ENCODE measurements around the gene PPP3R1.

Gene PPP3R1, protein sequence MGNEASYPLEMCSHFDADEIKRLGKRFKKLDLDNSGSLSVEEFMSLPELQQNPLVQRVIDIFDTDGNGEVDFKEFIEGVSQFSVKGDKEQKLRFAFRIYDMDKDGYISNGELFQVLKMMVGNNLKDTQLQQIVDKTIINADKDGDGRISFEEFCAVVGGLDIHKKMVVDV

DNA sequence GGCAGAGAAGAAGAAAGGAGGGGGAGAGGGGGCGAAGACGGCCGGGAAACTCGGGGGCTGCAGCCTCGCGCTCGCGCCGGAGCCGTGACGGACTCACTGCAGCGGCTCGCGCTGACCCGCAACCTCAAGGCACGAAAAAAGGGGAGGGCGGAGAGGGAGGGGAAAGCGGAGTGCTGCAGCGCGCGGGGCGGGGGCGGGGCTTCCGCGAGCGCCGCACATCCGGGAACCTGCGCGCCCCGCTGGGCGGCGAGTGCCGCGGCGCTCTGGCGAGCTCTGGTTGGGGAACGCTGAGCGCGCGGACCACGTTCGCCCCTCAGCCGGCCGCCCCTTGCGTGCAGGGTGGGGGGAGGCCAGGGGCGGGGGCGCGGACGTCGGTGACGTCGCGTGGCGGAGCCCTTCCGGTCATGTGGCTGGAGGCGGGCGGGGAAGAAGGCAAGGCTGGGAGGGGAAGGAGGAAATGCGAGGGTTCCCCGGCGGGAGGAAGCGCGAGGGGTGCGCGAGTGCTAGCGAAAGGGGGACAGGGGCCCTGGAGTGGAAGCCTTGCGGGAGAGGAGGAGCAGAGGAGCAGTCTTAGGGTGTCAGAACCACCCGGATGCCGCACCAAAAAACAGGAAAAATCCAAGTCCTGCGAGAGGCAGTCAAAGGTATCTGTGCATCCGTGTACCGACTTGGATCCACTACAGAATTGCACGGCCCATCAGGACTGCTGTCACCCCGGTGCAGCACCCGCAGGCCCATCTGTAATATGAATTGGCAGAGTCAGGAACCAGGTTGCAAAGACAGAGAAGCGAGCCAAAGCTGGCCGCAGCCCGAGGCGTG lies at the start of gene PPP3R1:
TSS of gene PPP3R1 (minus strand) at position 133 of the 819 bp plus-strand sequence. CDS start 405 bp downstream, outside the sequence.
- DNase-seq (ENCODE audit: low spot score), result peak; percentile 96

DNA sequence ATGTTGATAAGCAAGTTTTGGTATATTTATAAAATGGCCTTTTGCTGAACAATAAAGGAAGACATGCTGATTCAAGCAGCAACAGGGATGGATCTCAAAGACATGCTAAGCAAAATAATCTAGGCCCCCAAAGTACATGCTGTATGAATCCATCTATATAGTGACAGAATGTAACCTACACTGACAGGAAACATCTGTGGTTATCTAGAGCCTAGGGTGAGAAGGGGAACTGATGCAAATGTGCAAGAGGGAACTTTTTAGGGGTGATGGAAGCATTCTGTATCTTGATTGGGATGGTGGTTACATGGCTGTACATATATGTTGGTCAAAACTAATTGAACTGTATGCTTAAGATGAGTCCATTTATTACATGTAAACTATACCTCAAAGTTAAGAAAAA lies 43.2 kb upstream of the PPP3R1 start:
- DNase-seq (ENCODE audit: low spot score), result no peak

- DNase-seq (ENCODE audit: low spot score), result no peak
Measured at GRCh38 chr2:68294913-68295312, 42.6 kb upstream of the PPP3R1 start.

DNA sequence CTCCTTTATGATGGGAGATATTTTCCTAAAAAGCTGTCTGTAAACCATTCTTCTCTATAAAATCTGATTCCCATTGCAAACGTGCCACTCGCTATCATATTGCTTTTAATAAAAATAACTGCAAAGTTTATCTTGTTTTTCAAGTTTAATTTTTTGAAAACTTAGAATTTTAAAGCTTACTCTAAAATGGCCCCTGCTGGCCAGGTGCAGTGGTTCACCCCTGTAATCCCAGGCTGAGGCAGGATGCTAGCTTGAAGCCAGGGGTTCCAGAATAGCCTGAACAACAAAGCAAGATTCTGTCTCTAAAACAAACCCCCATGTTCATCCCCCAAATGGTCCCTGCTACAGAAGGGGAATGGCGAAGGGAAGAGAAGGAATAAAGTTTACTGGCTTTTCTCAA lies 41.9 kb upstream of the PPP3R1 start:
- DNase-seq (ENCODE audit: low spot score), result no peak

GRCh38 chr2:68293755-68294154 lies 41.4 kb upstream of the PPP3R1 start:
- no peak for DNase-seq (ENCODE audit: low spot score)

DNA sequence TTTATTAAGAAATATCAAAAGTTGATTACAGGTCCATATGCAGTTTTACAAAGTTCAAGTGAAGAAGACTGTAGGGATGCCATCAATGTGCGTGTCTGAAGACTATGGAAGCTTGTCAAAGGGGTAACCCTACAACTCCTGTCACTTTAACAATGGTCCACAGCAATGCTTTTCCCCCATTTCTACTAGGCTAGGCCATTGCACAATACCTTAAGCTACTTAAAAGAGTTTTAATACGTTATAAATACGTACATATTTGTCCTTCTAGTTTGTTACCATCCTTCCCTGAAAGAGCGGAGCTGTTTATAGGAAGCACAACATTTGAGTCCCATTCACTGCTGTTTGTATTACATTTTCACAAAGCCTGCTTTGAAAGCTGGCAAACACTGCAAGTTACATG lies 40.7 kb upstream of the PPP3R1 start:
- DNase-seq (ENCODE audit: low spot score), result no peak

DNA sequence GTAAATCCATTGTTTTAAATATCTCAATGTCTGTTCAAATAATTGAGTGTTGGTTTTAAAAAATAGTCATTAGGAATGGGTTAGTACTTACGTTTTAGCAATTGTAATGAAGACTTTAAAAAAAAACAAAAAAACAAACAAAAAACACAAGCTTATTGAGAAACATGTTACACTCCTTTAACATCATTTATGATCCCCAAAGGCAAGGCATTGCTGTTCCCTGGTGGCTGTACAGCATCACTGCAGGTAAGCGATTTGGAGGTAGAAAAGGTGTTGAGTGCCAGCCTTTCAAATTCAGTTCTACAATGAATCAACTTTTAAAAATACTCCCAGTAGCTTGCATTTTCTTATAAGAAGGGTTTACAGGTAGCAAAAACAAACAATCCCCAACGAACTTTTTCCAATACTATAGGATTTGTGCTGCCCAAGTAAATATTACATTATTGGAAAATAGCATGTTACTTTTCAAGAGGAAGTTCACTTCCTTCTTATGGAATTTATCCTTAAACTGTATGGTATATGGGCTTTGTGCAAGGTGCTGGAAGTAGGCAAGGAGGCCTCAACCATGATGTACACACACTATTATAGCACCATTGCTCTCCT lies 39.9 kb upstream of the PPP3R1 start:
- no peak for DNase-seq (ENCODE audit: low spot score)

- DNase-seq (ENCODE audit: low spot score), result no peak
Measured at GRCh38 chr2:68291314-68291713, 39.0 kb upstream of the PPP3R1 start.

DNA sequence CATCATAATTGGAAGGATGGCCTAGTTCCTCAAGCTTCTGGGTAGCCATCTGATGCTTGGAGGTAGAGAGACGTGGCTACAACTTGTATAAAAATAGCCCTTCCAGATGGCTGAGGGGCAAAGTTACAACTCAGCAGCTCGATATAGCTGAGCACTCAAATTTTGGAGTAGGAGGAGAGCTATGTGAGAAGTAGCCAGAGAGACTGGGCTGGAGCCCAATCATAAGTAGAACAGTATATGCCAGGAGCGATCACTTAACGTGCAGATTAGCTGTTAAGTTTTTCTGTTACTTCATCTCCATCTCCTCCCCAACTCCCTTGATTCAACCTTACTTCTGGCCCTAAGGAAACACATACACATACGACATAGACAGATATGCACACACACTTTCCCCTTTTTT lies 38.6 kb upstream of the PPP3R1 start:
- DNase-seq (ENCODE audit: low spot score), result no peak

- no peak for DNase-seq (ENCODE audit: low spot score)
Measured at GRCh38 chr2:68287580-68288441, 35.5 kb upstream of the PPP3R1 start.

DNA sequence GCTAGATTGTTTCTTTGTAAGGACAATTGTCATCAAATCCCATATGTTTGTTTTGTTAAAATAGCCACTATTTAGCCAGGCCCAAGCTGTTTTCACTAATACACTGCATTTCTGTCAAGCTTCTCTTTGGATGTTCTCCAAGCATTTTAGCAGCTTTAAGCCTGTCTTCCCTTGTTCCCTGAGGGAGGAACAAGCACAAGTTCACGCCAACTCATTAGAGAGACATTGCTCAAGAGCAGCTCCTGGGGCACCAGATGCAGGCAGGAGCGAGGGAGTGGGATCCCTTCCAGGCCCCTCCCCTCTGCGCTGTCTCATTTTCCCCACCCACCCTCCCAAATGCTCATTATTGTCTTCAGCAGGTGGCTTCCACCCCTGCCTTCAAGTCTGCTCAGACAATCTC lies 32.6 kb upstream of the PPP3R1 start:
- no peak for DNase-seq (ENCODE audit: low spot score)

DNA sequence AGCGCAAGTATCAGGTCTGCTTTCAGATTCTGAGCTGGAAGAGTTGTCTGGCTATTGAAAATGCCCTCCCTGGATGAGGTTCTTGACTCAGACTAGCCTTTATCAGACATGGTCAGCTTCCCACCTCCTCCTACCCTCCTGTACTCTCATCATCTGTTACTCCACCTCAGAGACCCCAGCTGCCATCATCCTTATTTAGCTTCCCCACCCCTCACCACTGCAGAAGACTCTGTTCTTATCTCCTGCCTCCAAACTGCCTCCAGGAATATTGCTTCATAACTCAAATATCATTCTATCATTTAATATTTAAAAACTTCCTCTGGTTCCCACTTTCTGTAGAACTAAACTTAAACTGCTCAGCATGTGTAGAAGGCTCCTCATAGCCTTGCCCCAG lies 31.1 kb upstream of the PPP3R1 start:
- DNase-seq (ENCODE audit: low spot score), result no peak

- no peak for DNase-seq (ENCODE audit: low spot score)
Measured at GRCh38 chr2:68282811-68283418, 30.6 kb upstream of the PPP3R1 start.

DNA sequence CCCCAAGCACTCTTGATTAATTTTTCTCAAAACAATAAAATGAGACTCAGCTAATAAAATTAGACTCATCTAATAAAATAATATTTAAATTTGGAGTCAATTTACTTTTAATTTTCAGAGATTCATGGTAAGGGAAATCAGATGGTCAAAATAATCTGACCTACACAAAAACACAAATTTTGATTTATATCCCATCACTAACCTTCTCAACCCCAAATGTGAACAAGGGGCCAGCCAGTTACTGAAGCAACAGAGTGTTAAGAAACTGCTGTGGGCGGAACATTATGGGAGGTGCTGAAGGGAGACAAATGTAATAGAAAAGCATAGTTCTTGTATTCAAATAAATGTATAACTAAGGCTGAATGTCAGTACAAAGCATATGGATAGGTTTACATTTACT lies 28.5 kb upstream of the PPP3R1 start:
- no peak for DNase-seq (ENCODE audit: low spot score)

DNA sequence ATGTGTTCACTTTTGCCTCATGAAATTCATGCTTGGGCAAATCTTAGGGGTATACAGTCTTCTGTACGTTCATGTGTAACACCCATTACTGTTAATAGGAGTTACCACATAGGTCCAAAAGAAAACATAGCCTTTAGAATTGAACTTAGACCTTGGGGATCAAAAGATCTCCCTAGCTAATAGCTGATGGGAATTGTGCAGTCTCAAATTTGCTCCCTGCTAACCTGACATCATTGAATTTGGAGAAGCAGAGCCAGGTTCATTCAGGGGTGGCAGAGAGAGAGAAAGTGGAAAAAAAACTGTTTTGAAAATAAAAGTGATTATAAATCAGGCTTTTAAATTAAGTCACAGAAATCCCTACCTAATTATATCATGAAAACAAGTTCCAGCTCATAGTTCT lies 28.0 kb upstream of the PPP3R1 start:
- no peak for DNase-seq (ENCODE audit: low spot score)

- DNase-seq (ENCODE audit: low spot score), result no peak
Measured at GRCh38 chr2:68279691-68280090, 27.4 kb upstream of the PPP3R1 start.

DNA sequence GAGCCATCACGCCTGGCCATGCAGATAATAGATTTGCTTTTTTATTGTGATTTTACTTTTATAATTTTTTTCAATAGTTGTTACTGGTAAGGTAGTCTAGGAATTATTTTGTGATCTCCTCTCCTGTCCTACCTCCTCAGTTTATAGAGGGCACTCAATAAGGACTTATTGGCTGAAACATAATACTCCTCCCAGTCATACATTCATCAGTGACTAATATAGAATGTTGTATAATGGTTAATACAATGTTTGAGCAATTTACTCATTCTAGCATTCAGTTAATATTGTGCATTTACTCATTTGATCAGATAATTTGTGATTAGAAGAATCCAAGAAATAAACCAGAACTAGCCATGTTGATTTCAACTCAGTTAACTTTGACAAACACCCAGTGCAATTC lies 25.8 kb upstream of the PPP3R1 start:
- DNase-seq (ENCODE audit: low spot score), result no peak

GRCh38 chr2:68274022-68274421 lies 21.7 kb upstream of the PPP3R1 start:
- no peak for DNase-seq (ENCODE audit: low spot score)

DNA sequence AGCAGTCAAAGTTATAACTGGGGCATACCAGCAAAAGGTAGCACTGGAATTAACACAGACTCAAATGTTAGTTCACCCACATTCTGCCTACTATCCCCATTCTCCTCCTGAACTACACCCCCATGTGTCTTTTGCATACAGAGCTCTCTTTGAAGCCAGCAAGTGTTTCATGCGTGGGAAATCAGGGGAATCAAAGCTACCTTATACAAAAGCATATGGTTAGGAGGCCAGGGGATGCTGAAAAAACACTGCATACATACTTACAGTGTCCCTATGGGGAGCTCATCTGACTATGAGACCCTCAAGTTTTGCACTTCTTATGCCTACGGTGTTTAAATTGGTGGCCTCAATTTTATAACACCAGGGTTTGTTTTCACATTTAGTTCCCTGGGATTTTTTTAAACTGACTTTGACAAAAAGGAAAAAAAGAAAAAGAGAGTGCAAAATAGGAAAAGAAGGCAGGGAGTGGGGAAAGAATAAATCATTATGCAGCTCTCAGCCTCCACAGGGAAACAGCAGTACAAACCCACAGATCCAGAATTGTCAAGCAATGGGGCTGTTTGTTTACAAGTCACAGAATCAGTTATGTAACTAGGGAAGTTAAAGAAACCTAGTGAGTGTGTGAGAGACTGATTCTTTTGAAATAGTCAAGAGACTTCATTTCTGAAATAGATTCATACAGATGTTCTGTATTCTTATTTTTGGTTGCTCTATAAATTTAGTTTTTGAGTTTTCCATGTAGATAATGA lies 20.1 kb upstream of the PPP3R1 start:
- DNase-seq (ENCODE audit: low spot score), result no peak

DNA sequence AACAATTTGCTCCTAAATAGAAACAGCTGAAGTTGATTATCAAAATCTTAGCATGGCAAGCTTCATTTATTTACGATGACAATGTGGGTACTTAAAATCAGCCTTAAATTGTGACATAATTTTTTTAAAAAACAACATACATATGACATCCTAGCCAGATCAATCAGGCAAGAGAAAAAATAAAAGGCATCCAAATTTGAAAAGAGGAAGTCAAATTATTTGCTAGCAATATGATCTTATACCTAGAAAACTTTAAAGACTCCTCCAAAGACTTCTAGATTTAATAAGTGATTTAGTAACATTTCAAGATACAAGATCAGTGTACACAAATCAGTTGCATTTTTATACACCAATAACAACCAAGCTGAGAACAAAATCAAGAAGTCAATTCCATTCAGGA lies 14.3 kb upstream of the PPP3R1 start:
- no peak for DNase-seq (ENCODE audit: low spot score)

- DNase-seq (ENCODE audit: low spot score), result no peak
Measured at GRCh38 chr2:68263632-68264031, 11.3 kb upstream of the PPP3R1 start.

All from ecto neural progenitor cell (in vitro differentiated cells).